Testis (tissue), 3 donors: Measurements from ENCODE around the gene ADPRH. TPM values are rescaled to one million over a fixed set of nuclear protein-coding genes. Genes with fewer than 3 reads are reported as not detected.

ENCODE experiments used
- DNase-seq: peaks from one replicate; pipeline ENCODE4 v3.0.0-alpha.2; 2019
- H3K27ac ChIP-seq, 2 donors: fragments of 200-600 bp; sonication (generic); one replicate each; pipeline ENCODE4 v1.5.1; 2019
- H3K27me3 ChIP-seq: fragments of 200-600 bp; sonication (generic); one replicate; pipeline ENCODE4 v1.5.1; 2019
- H3K36me3 ChIP-seq: fragments of 200-600 bp; sonication (generic); one replicate; pipeline ENCODE4 v1.5.1; 2017; ENCODE audit warnings: low read depth; ENCODE audit errors: missing control alignments
- H3K4me1 ChIP-seq: fragments of 200-600 bp; sonication (generic); one replicate; pipeline ENCODE4 v1.5.1; 2019
- H3K4me3 ChIP-seq, 2 donors: fragments of 200-600 bp; sonication (generic); one replicate each; pipeline ENCODE4 v1.5.1; 2017 to 2019
- H3K9me3 ChIP-seq: fragments of 200-600 bp; sonication (generic); one replicate; pipeline ENCODE4 v1.5.1; 2017
- CTCF ChIP-seq, 3 experiments: fragments of 450-650 bp in 2 of 3; fragments of 200-600 bp in 1 of 3; sonication (generic) in 1 of 3; IDR thresholded peaks; one replicate each; pipeline ENCODE4 v1.5.1; 2016 to 2019; ENCODE audit warnings: antibody characterized with exemption in 3 of 3, mild to moderate bottlenecking in 2 of 3, moderate library complexity in 1 of 3
- POLR2A ChIP-seq: fragments of 450-650 bp; IDR thresholded peaks from one replicate; pipeline ENCODE4 v1.6.1; 2017; ENCODE audit warnings: antibody characterized with exemption, mild to moderate bottlenecking, moderate library complexity
- WGBS, 2 donors: methylation state at CpG; one replicate each; pipeline ENCODE4 v1.1.5; 2018; 5-methylcytosine and 5-hydroxymethylcytosine counted together
- intact Hi-C: fragments of 100-400 bp; cut with DNase I; formaldehyde crosslinking; loops from one replicate; pipeline ENCODE4 v1.15.1; 2023; ENCODE audit warnings: low total_unique reads
- polyA plus RNA-seq: library from polyadenylated mRNA; stranded (reverse); fragments of 350-450 nt; fragmentation: Illumina TruSeq; extraction: RNeasy Lipid Tissue Mini Kit (QIAGEN cat#74804); gene quantifications from one replicate; pipeline ENCODE4 v1.2.3, GENCODE V29; 2014; ENCODE audit warnings: low read depth, low replicate concordance; ENCODE audit not compliant: insufficient read depth
- total RNA-seq, 2 donors: library from RNA; depleted of rRNA; stranded (reverse); fragments of >200 nt; gene quantifications; one replicate each; pipeline ENCODE4 v1.2.3, GENCODE V29; 2016

The ADPRH gene
- total and polyA plus RNA-seq, 3 donors from 2014 or later, result 7.9 to 8.6 (median 8.0) TPM

GRCh38 chr3:119580067-119580760, 922 bp downstream of the ADPRH start:
- WGBS, 2 donors, result 4 to 10% methylated on average over 16 of the region's 16 CpGs
- no peaks in the 10 kb centered on the region for H3K27me3 ChIP-seq
- intact Hi-C loops, result no loop called here
- DNase-seq, result peak; percentile 61
- H3K36me3 ChIP-seq, result no peaks in the 10 kb centered on the region
- H3K4me3 ChIP-seq, result peak overlapping the region; percentile 64 to 76
- peak overlapping the region; percentile 95 for H3K27ac ChIP-seq
- TF ChIP-seq CTCF (IDR thresholded peaks at IDR 0.05) (peak in 1 of 3 experiments; percentile 0), POLR2A (no peak)
- H3K9me3 ChIP-seq, result no peaks in the 10 kb centered on the region
- H3K4me1 ChIP-seq, result peaks cover 11% of the 10 kb centered on the region

DNA sequence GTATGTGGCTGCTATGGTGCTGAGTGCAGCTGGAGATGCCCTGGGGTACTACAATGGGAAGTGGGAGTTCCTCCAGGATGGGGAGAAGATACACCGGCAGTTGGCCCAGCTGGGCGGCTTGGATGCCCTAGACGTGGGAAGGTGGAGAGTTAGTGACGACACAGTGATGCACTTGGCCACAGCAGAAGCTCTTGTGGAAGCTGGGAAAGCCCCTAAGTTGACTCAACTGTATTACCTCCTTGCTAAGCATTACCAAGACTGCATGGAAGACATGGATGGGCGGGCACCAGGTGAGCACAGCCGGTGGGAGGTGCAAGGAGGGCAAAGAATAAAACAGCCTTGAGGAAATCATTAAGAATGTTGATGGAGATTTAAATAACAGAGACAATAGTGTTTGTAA, 2.9 kb downstream of the ADPRH start:
- Histone ChIP-seq H3K4me3 (no peak overlapping the region), H3K4me1 (peaks cover 6% of the 10 kb centered on the region), H3K27ac (no peak overlapping the region), H3K27me3 (no peaks in the 10 kb centered on the region), H3K9me3 (no peaks in the 10 kb centered on the region), H3K36me3 (no peaks in the 10 kb centered on the region)
- TF ChIP-seq CTCF (IDR thresholded peaks at IDR 0.05), result no peak
- no peak for TF ChIP-seq POLR2A
- no peak for DNase-seq
- intact Hi-C loops, result no loop called here
- 88 to 91% methylated on average over 6 of the region's 6 CpGs for WGBS, 2 donors

- no peak for DNase-seq
- Histone ChIP-seq H3K9me3 (no peaks in the 10 kb centered on the region), H3K4me3 (no peak overlapping the region), H3K36me3 (no peaks in the 10 kb centered on the region), H3K4me1 (peaks cover 4% of the 10 kb centered on the region), H3K27ac (no peak overlapping the region), H3K27me3 (no peaks in the 10 kb centered on the region)
- WGBS, 2 donors, result 94 to 95% methylated on average over 10 of the region's 10 CpGs
- TF ChIP-seq CTCF (IDR thresholded peaks at IDR 0.05) (no peak), POLR2A (no peak)
- intact Hi-C loops, result no loop called here
These were observed 5.9 kb downstream of the ADPRH start for GRCh38 chr3:119585208-119585607.

DNA sequence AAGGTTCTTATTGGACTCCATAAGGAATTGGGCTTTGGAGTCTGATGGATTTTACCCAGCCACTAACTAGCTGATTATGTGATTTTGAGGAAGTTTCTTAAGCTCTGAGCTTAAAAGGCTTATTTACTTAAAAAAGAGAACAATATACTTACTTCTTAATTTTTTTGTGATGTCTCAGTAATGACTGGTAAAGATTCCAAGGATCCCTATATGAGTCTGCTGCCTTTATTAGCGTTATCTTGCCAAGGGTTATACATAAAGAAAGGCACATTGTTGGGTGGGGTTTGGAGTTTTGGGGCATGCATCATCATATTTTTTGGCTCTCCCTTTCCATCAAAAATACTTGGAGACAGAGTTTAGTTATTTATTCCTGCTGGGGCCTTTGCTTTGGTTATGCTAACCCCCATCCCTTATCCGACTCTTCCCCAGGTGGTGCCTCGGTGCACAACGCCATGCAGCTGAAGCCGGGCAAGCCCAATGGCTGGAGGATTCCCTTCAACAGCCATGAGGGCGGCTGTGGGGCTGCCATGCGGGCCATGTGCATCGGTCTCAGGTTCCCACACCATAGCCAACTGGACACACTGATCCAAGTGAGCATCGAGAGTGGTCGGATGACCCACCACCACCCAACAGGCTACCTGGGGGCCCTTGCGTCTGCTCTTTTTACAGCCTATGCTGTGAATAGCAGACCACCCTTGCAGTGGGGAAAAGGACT, 6.7 kb downstream of the ADPRH start:
- H3K36me3 ChIP-seq, result no peaks in the 10 kb centered on the region

More for the DNA sequence above, 6.7 kb downstream of the ADPRH start:
- intact Hi-C loops, result no loop called here
- no peaks in the 10 kb centered on the region for H3K27me3 ChIP-seq
- H3K27ac ChIP-seq, result no peak overlapping the region
- H3K4me1 ChIP-seq, result no peaks in the 10 kb centered on the region
- 88 to 97% methylated on average over 8 to 11 of the region's 11 CpGs for WGBS, 2 donors
- no peaks in the 10 kb centered on the region for H3K9me3 ChIP-seq
- no peak overlapping the region for H3K4me3 ChIP-seq
- no peak for TF ChIP-seq POLR2A
- TF ChIP-seq CTCF (IDR thresholded peaks at IDR 0.05), result no peak
- no peak for DNase-seq
